VCaP (cell line): ENCODE data around the gene NUBP2.

Experiments used
- H3K27ac ChIP-seq: fragments of 450-650 bp; 2 replicates; pipeline ENCODE4 v1.5.1; 2017
- CTCF ChIP-seq: fragments of 450-650 bp; conservative IDR thresholded peaks from 2 replicates; pipeline ENCODE4 v1.5.1; 2017; ENCODE audit warnings: mild to moderate bottlenecking, moderate library complexity

The NUBP2 gene

GRCh38 chr16:1822801-1823200 is 40.0 kb downstream of the NUBP2 start:
- no peak overlapping the region for H3K27ac ChIP-seq
- TF ChIP-seq CTCF, result no peak

GRCh38 chr16:1823821-1824220 is 41.1 kb downstream of the NUBP2 start:
- no peak overlapping the region for H3K27ac ChIP-seq

GRCh38 chr16:1825381-1825863 is 42.7 kb downstream of the NUBP2 start:
- peak overlapping the region; percentile 80 for H3K27ac ChIP-seq
- no peak for TF ChIP-seq CTCF

More at GRCh38 chr16:1823821-1824220, 41.1 kb downstream of the NUBP2 start:
- TF ChIP-seq CTCF, result no peak

GRCh38 chr16:1825864-1826690 is 43.3 kb downstream of the NUBP2 start:
- peak overlapping the region; percentile 80 for H3K27ac ChIP-seq
- TF ChIP-seq CTCF, result peak; percentile 20; the same call in 1 of the 2 replicates

GRCh38 chr16:1826691-1827573 is 44.2 kb downstream of the NUBP2 start, which contains the start of the genes FAHD1 and HAGH:
Gene FAHD1 (plus strand): TSS chr16:1827206. CDS start chr16:1827239, 33 bp downstream.
Gene HAGH (minus strand): TSS chr16:1826825. CDS start chr16:1826787, 38 bp downstream.
- H3K27ac ChIP-seq, result peak within 1 kb of the TSS; percentile 80
- no peak for TF ChIP-seq CTCF

GRCh38 chr16:1828645-1829410 is 46.1 kb downstream of the NUBP2 start:
- no peak overlapping the region; the same call in 1 of the 2 replicates for H3K27ac ChIP-seq
- no peak for TF ChIP-seq CTCF
